HEK293 (cell line): Measurements from ENCODE around the gene ERCC2.
A peak's percentile ranks its signal among the peaks of the same experiment; 100 is the strongest.

Experiments
- CTCF ChIA-PET: fragments of 350-600 bp; formaldehyde crosslinking; extraction: SDS; loops from one replicate; lab custom pipeline; 2021; ENCODE audit warnings: antibody characterized with exemption; lab: Yijun Ruan, JAX
- POLR2A ChIA-PET: fragments of 300-600 bp; formaldehyde crosslinking; extraction: SDS; loops from one replicate; lab custom pipeline; 2020; ENCODE audit warnings: antibody characterized with exemption, inconsistent platforms; lab: Yijun Ruan, JAX
- H3K27ac ChIP-seq: fragments of 200-500 bp; sonication (Bioruptor generic); 2 replicates; pipeline ENCODE4 v1.5.1; 2014; ENCODE audit warnings: low read depth, low read length, control low read depth, inconsistent platforms; ENCODE audit errors: extremely low read depth
- H3K36me3 ChIP-seq, 2 experiments: fragments of 200-500 bp in 1 of 2; sonication (Bioruptor generic) in 1 of 2; 1 replicate in 1 of 2; 2 replicates in 1 of 2; pipeline ENCODE4 v1.5.1; 2014 to 2017; ENCODE audit warnings: inconsistent platforms in 2 of 2, low read length in 2 of 2; ENCODE audit not compliant: control insufficient read depth in 2 of 2, insufficient read depth in 1 of 2
- H3K4me1 ChIP-seq: fragments of 200-500 bp; sonication (Bioruptor generic); 2 replicates; pipeline ENCODE4 v1.5.1; 2014; ENCODE audit warnings: mild to moderate bottlenecking, low read length, inconsistent platforms; ENCODE audit not compliant: control insufficient read depth, insufficient read depth
- H3K4me3 ChIP-seq: 2 replicates; pipeline ENCODE4 v1.5.1; 2011; ENCODE audit warnings: low read depth, mild to moderate bottlenecking, control low read depth, low read length, moderate library complexity
- H3K9me3 ChIP-seq: fragments of 200-500 bp; sonication (Bioruptor generic); 2 replicates; pipeline ENCODE4 v1.5.1; 2014; ENCODE audit warnings: low read depth, low read length, inconsistent platforms; ENCODE audit not compliant: control insufficient read depth, insufficient read depth
- GLIS1 ChIP-seq: fragments of 450-650 bp; formaldehyde crosslinking; IDR thresholded peaks from 2 replicates; pipeline ENCODE4 v1.5.1; 2016; ENCODE audit warnings: missing biosample characterization, missing genetic modification characterization
- KLF8 ChIP-seq: fragments of 450-650 bp; formaldehyde crosslinking; IDR thresholded peaks from 2 replicates; pipeline ENCODE4 v1.5.1; 2016; ENCODE audit warnings: missing biosample characterization, missing genetic modification characterization
- OSR2 ChIP-seq: fragments of 450-650 bp; formaldehyde crosslinking; IDR thresholded peaks from 2 replicates; pipeline ENCODE4 v1.5.1; 2016; ENCODE audit warnings: missing biosample characterization, missing genetic modification characterization
- PATZ1 ChIP-seq: fragments of 450-650 bp; formaldehyde crosslinking; IDR thresholded peaks from 2 replicates; pipeline ENCODE4 v1.5.1; 2016; ENCODE audit warnings: missing biosample characterization, missing genetic modification characterization
- ZBTB20 ChIP-seq: fragments of 450-650 bp; formaldehyde crosslinking; IDR thresholded peaks from 2 replicates; pipeline ENCODE4 v1.5.1; 2016; ENCODE audit warnings: missing biosample characterization, missing genetic modification characterization
- ZBTB21 ChIP-seq: fragments of 450-650 bp; formaldehyde crosslinking; IDR thresholded peaks from 2 replicates; pipeline ENCODE4 v1.5.1; 2017; ENCODE audit warnings: missing biosample characterization, missing genetic modification characterization
- ZFP37 ChIP-seq: fragments of 450-650 bp; formaldehyde crosslinking; IDR thresholded peaks from 2 replicates; pipeline ENCODE4 v1.5.1; 2016; ENCODE audit warnings: missing biosample characterization, missing genetic modification characterization
- ZNF112 ChIP-seq: fragments of 450-650 bp; formaldehyde crosslinking; IDR thresholded peaks from 2 replicates; pipeline ENCODE4 v1.5.0; 2017; ENCODE audit warnings: missing biosample characterization, missing genetic modification characterization
- ZNF155 ChIP-seq: fragments of 450-650 bp; formaldehyde crosslinking; IDR thresholded peaks from 2 replicates; pipeline ENCODE4 v1.5.1; 2016; ENCODE audit warnings: missing biosample characterization, missing genetic modification characterization
- ZNF174 ChIP-seq: fragments of 450-650 bp; formaldehyde crosslinking; IDR thresholded peaks from 2 replicates; pipeline ENCODE4 v1.5.0; 2017; ENCODE audit warnings: missing biosample characterization, mild to moderate bottlenecking, missing genetic modification characterization
- ZNF302 ChIP-seq: fragments of 450-650 bp; formaldehyde crosslinking; IDR thresholded peaks from 2 replicates; pipeline ENCODE4 v1.5.1; 2016; ENCODE audit warnings: missing biosample characterization, missing genetic modification characterization, low read depth
- ZNF473 ChIP-seq: fragments of 450-650 bp; formaldehyde crosslinking; IDR thresholded peaks from 2 replicates; pipeline ENCODE4 v1.5.1; 2017; ENCODE audit warnings: missing biosample characterization, missing genetic modification characterization
- ZNF48 ChIP-seq: fragments of 450-650 bp; formaldehyde crosslinking; IDR thresholded peaks from 2 replicates; pipeline ENCODE4 v1.5.1; 2016; ENCODE audit warnings: missing biosample characterization, missing genetic modification characterization
- ZNF645 ChIP-seq: fragments of 450-650 bp; formaldehyde crosslinking; IDR thresholded peaks from 2 replicates; pipeline ENCODE4; 2016; ENCODE audit warnings: missing biosample characterization, missing genetic modification characterization
- ZNF660 ChIP-seq: fragments of 450-650 bp; IDR thresholded peaks from 2 replicates; pipeline ENCODE4 v1.5.1; 2018; ENCODE audit warnings: missing biosample characterization, mild to moderate bottlenecking, missing genetic modification characterization
- ZNF664 ChIP-seq: fragments of 450-650 bp; formaldehyde crosslinking; IDR thresholded peaks from 2 replicates; pipeline ENCODE4 v1.5.1; 2016; ENCODE audit warnings: missing biosample characterization, missing genetic modification characterization
- ZNF777 ChIP-seq: fragments of 450-650 bp; formaldehyde crosslinking; IDR thresholded peaks from 2 replicates; pipeline ENCODE4 v1.5.1; 2017; ENCODE audit warnings: missing biosample characterization, missing genetic modification characterization, borderline replicate concordance
- ZNF837 ChIP-seq: fragments of 450-650 bp; formaldehyde crosslinking; IDR thresholded peaks from 2 replicates; pipeline ENCODE4 v1.5.1; 2016; ENCODE audit warnings: missing biosample characterization, missing genetic modification characterization
- TF ChIP-seq, protein P1 (sequence below): fragments of 450-650 bp; formaldehyde crosslinking; IDR thresholded peaks from 2 replicates; pipeline ENCODE4 v1.5.1; 2016; ENCODE audit warnings: missing biosample characterization, missing genetic modification characterization, low read depth
- TF ChIP-seq, protein P2 (sequence below): fragments of 450-650 bp; formaldehyde crosslinking; IDR thresholded peaks from 2 replicates; pipeline ENCODE4 v1.5.1; 2016; ENCODE audit warnings: missing biosample characterization, missing genetic modification characterization
- TF ChIP-seq, protein P3 (sequence below): fragments of 450-650 bp; formaldehyde crosslinking; IDR thresholded peaks from 2 replicates; pipeline ENCODE4 v1.5.1; 2016; ENCODE audit warnings: missing biosample characterization, missing genetic modification characterization, borderline replicate concordance

The ERCC2 gene

GRCh38 chr19:45361608-45362007 lies 8.8 kb downstream of the ERCC2 start (continued):
- no peak for TF ChIP-seq ZNF660
- no peak for TF ChIP-seq ZNF155 (tag by site-specific recombination)
- TF ChIP-seq KLF8 (tag by site-specific recombination) = no peak
- TF ChIP-seq ZNF645 (tag by site-specific recombination) = no peak
- TF ChIP-seq, protein P1, sequence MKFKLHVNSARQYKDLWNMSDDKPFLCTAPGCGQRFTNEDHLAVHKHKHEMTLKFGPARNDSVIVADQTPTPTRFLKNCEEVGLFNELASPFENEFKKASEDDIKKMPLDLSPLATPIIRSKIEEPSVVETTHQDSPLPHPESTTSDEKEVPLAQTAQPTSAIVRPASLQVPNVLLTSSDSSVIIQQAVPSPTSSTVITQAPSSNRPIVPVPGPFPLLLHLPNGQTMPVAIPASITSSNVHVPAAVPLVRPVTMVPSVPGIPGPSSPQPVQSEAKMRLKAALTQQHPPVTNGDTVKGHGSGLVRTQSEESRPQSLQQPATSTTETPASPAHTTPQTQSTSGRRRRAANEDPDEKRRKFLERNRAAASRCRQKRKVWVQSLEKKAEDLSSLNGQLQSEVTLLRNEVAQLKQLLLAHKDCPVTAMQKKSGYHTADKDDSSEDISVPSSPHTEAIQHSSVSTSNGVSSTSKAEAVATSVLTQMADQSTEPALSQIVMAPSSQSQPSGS (tag by site-specific recombination) = no peak
- no peak for TF ChIP-seq ZNF473 (tag by site-specific recombination)
- TF ChIP-seq OSR2 (tag by site-specific recombination) = no peak
- no peak for TF ChIP-seq ZNF112
- TF ChIP-seq, protein P2, sequence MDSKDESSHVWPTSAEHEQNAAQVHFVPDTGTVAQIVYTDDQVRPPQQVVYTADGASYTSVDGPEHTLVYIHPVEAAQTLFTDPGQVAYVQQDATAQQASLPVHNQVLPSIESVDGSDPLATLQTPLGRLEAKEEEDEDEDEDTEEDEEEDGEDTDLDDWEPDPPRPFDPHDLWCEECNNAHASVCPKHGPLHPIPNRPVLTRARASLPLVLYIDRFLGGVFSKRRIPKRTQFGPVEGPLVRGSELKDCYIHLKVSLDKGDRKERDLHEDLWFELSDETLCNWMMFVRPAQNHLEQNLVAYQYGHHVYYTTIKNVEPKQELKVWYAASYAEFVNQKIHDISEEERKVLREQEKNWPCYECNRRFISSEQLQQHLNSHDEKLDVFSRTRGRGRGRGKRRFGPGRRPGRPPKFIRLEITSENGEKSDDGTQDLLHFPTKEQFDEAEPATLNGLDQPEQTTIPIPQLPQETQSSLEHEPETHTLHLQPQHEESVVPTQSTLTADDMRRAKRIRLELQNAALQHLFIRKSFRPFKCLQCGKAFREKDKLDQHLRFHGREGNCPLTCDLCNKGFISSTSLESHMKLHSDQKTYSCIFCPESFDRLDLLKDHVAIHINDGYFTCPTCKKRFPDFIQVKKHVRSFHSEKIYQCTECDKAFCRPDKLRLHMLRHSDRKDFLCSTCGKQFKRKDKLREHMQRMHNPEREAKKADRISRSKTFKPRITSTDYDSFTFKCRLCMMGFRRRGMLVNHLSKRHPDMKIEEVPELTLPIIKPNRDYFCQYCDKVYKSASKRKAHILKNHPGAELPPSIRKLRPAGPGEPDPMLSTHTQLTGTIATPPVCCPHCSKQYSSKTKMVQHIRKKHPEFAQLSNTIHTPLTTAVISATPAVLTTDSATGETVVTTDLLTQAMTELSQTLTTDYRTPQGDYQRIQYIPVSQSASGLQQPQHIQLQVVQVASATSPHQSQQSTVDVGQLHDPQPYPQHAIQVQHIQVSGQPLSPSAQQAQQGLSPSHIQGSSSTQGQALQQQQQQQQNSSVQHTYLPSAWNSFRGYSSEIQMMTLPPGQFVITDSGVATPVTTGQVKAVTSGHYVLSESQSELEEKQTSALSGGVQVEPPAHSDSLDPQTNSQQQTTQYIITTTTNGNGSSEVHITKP (tag by site-specific recombination) = no peak
- no peak for TF ChIP-seq ZNF48 (tag by site-specific recombination)
- no peak for TF ChIP-seq ZNF174

- Histone ChIP-seq H3K36me3 (peaks cover 43 to 81% of the 10 kb centered on the region in 2 experiments; a peak in 2 of 3 replicates), H3K4me3 (no peak overlapping the region), H3K9me3 (no peaks in the 10 kb centered on the region), H3K4me1 (no peaks in the 10 kb centered on the region), H3K27ac (no peak overlapping the region)
- ChIA-PET CTCF (interaction anchor here (0.6 kb wide), 1 partner anchor 14 kb away, joined by 4 read pairs; no protein-coding TSS in a partner anchor), POLR2A (interaction anchor here (0.6 kb wide), 1 partner anchor 430 kb away, joined by 4 read pairs; no protein-coding TSS in a partner anchor)
- TF ChIP-seq ZBTB21 (tag by site-specific recombination) (no peak), ZBTB20 (tag by site-specific recombination) (no peak), ZNF777 (no peak), ZNF664 (tag by site-specific recombination) (no peak), PATZ1 (peak; percentile 15; the same call in 1 of the 2 replicates), GLIS1 (peak; percentile 62), ZNF837 (tag by site-specific recombination) (no peak), ZNF302 (tag by site-specific recombination) (no peak), ZFP37 (tag by site-specific recombination) (no peak)
- TF ChIP-seq, protein P3, sequence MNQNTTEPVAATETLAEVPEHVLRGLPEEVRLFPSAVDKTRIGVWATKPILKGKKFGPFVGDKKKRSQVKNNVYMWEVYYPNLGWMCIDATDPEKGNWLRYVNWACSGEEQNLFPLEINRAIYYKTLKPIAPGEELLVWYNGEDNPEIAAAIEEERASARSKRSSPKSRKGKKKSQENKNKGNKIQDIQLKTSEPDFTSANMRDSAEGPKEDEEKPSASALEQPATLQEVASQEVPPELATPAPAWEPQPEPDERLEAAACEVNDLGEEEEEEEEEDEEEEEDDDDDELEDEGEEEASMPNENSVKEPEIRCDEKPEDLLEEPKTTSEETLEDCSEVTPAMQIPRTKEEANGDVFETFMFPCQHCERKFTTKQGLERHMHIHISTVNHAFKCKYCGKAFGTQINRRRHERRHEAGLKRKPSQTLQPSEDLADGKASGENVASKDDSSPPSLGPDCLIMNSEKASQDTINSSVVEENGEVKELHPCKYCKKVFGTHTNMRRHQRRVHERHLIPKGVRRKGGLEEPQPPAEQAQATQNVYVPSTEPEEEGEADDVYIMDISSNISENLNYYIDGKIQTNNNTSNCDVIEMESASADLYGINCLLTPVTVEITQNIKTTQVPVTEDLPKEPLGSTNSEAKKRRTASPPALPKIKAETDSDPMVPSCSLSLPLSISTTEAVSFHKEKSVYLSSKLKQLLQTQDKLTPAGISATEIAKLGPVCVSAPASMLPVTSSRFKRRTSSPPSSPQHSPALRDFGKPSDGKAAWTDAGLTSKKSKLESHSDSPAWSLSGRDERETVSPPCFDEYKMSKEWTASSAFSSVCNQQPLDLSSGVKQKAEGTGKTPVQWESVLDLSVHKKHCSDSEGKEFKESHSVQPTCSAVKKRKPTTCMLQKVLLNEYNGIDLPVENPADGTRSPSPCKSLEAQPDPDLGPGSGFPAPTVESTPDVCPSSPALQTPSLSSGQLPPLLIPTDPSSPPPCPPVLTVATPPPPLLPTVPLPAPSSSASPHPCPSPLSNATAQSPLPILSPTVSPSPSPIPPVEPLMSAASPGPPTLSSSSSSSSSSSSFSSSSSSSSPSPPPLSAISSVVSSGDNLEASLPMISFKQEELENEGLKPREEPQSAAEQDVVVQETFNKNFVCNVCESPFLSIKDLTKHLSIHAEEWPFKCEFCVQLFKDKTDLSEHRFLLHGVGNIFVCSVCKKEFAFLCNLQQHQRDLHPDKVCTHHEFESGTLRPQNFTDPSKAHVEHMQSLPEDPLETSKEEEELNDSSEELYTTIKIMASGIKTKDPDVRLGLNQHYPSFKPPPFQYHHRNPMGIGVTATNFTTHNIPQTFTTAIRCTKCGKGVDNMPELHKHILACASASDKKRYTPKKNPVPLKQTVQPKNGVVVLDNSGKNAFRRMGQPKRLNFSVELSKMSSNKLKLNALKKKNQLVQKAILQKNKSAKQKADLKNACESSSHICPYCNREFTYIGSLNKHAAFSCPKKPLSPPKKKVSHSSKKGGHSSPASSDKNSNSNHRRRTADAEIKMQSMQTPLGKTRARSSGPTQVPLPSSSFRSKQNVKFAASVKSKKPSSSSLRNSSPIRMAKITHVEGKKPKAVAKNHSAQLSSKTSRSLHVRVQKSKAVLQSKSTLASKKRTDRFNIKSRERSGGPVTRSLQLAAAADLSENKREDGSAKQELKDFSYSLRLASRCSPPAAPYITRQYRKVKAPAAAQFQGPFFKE = no peak
- TF ChIP-seq, protein P1 (tag by site-specific recombination) = no peak
These were observed 12.1 kb downstream of the ERCC2 start for GRCh38 chr19:45358213-45358792.
